WTC11 (cell line): Measurements from ENCODE around the gene MICA. TPM values are rescaled to one million over a fixed set of nuclear protein-coding genes. Genes with fewer than 3 reads are reported as not detected.

ENCODE experiments used
- ATAC-seq: fragments of 200-7000 bp; cut with Tn5 transposase; 2 replicates; pipeline ENCODE4 v1.10.0; 2021; ENCODE audit warnings: mild to moderate bottlenecking, moderate library complexity
- CTCF ChIA-PET: fragments of 300-600 bp; sonication (Branson Sonifier 250); formaldehyde crosslinking; loops from one replicate; lab custom pipeline; 2021; ENCODE audit warnings: antibody characterized with exemption; lab: Charles Lee
- POLR2A ChIA-PET: fragments of 350-600 bp; sonication (Branson Sonifier 250); formaldehyde crosslinking; loops from one replicate; lab custom pipeline; 2021; ENCODE audit warnings: antibody characterized with exemption; lab: Charles Lee
- DNase-seq: peaks from one replicate; pipeline ENCODE4 v3.0.0; 2021; ENCODE audit warnings: low spot score
- H3K27ac Mint-ChIP-seq: 2 replicates; pipeline ENCODE4 v1.8.0; 2021; ENCODE audit warnings: mixed read lengths
- H3K27me3 Mint-ChIP-seq: 2 replicates; pipeline ENCODE4 v1.8.0; 2021; ENCODE audit warnings: low read depth, mild to moderate bottlenecking, moderate library complexity, mixed read lengths
- H3K36me3 Mint-ChIP-seq: 2 replicates; pipeline ENCODE4 v1.8.0; 2021; ENCODE audit warnings: mixed read lengths
- H3K4me1 Mint-ChIP-seq: 2 replicates; pipeline ENCODE4 v1.8.0; 2022; ENCODE audit warnings: mixed read lengths
- H3K4me3 Mint-ChIP-seq: 2 replicates; pipeline ENCODE4 v1.8.0; 2021; ENCODE audit warnings: mild to moderate bottlenecking, moderate library complexity, mixed read lengths
- H3K9me3 Mint-ChIP-seq: 2 replicates; pipeline ENCODE4 v1.8.0; 2021; ENCODE audit warnings: mixed read lengths
- AFF4 ChIP-seq: sonication (generic); formaldehyde crosslinking; IDR thresholded peaks from 2 replicates; pipeline ENCODE4 v1.8.1; 2023; ENCODE audit warnings: mild to moderate bottlenecking, missing genetic modification reagents, borderline replicate concordance
- ATF1 ChIP-seq: sonication (generic); formaldehyde crosslinking; IDR thresholded peaks from 2 replicates; pipeline ENCODE4 v1.8.1; 2023; ENCODE audit warnings: mild to moderate bottlenecking, moderate library complexity, missing genetic modification reagents
- CREB1 ChIP-seq: sonication (generic); formaldehyde crosslinking; IDR thresholded peaks from 2 replicates; pipeline ENCODE4 v1.8.0; 2023; ENCODE audit warnings: mild to moderate bottlenecking, missing genetic modification reagents
- ETV6 ChIP-seq: sonication (generic); formaldehyde crosslinking; IDR thresholded peaks from 2 replicates; pipeline ENCODE4 v1.8.1; 2022; ENCODE audit warnings: mild to moderate bottlenecking, missing genetic modification reagents
- FOXK1 ChIP-seq: sonication (generic); formaldehyde crosslinking; IDR thresholded peaks from 2 replicates; pipeline ENCODE4 v1.8.0; 2022; ENCODE audit warnings: mild to moderate bottlenecking, moderate library complexity, missing genetic modification reagents
- HMGXB4 ChIP-seq: sonication (generic); formaldehyde crosslinking; IDR thresholded peaks from 2 replicates; pipeline ENCODE4 v1.8.1; 2023; ENCODE audit warnings: mild to moderate bottlenecking, moderate library complexity, missing genetic modification reagents
- KAT7 ChIP-seq: sonication (generic); formaldehyde crosslinking; IDR thresholded peaks from 2 replicates; pipeline ENCODE4 v1.8.1; 2023; ENCODE audit warnings: missing genetic modification reagents, mild to moderate bottlenecking, borderline replicate concordance
- MXD4 ChIP-seq: fragments of 250-450 bp; sonication (Bioruptor Pico); IDR thresholded peaks from 2 replicates; pipeline ENCODE4 v1.8.0; 2021; ENCODE audit warnings: mild to moderate bottlenecking, moderate library complexity, borderline replicate concordance
- NFYB ChIP-seq: sonication (generic); formaldehyde crosslinking; conservative IDR thresholded peaks from 2 replicates; pipeline ENCODE4 v1.8.0; 2022; ENCODE audit warnings: low read depth, missing genetic modification reagents
- PREB ChIP-seq: sonication (generic); formaldehyde crosslinking; IDR thresholded peaks from 2 replicates; pipeline ENCODE4 v1.8.1; 2022; ENCODE audit warnings: mild to moderate bottlenecking, missing genetic modification reagents, moderate library complexity, borderline replicate concordance
- SMAD4 ChIP-seq: sonication (generic); formaldehyde crosslinking; IDR thresholded peaks from 2 replicates; pipeline ENCODE4 v1.8.0; 2022; ENCODE audit warnings: mild to moderate bottlenecking, missing genetic modification reagents
- TCF7 ChIP-seq: sonication (generic); formaldehyde crosslinking; IDR thresholded peaks from 2 replicates; pipeline ENCODE4 v1.8.0; 2022; ENCODE audit warnings: mild to moderate bottlenecking, low read depth, missing genetic modification reagents, moderate library complexity
- TEAD1 ChIP-seq: sonication (generic); formaldehyde crosslinking; IDR thresholded peaks from 2 replicates; pipeline ENCODE4 v1.8.0; 2022; ENCODE audit warnings: mild to moderate bottlenecking, missing genetic modification reagents
- USF1 ChIP-seq: sonication (generic); formaldehyde crosslinking; IDR thresholded peaks from 2 replicates; pipeline ENCODE4 v1.8.0; 2022; ENCODE audit warnings: mild to moderate bottlenecking, missing genetic modification reagents
- ZBTB43 ChIP-seq: sonication (generic); formaldehyde crosslinking; IDR thresholded peaks from 2 replicates; pipeline ENCODE4 v1.8.1; 2023; ENCODE audit warnings: mild to moderate bottlenecking, missing genetic modification reagents
- ZNF138 ChIP-seq: sonication (generic); formaldehyde crosslinking; conservative IDR thresholded peaks from 2 replicates; pipeline ENCODE4 v1.8.1; 2022; ENCODE audit warnings: mild to moderate bottlenecking, moderate library complexity, missing genetic modification reagents
- ZNF317 ChIP-seq: sonication (generic); formaldehyde crosslinking; IDR thresholded peaks from 2 replicates; pipeline ENCODE4 v1.8.1; 2023; ENCODE audit warnings: low read depth, mild to moderate bottlenecking, moderate library complexity, missing genetic modification reagents, borderline replicate concordance
- total RNA-seq: library from RNA; stranded (reverse); gene quantifications from 3 replicates; pipeline ENCODE4 v1.2.3, GENCODE V29; 2021

MICA gene
- total RNA-seq, 1 experiment from 2014 or later: 12.9 TPM

- ATAC-seq (no peak), DNase-seq (no peak)
- H3K9me3 Mint-ChIP-seq: no peaks in the 10 kb centered on the region
- TF ChIP-seq ETV6 (CRISPR knock-in tag): no peak
- no peak for TF ChIP-seq ZNF317 (CRISPR knock-in tag)
- TF ChIP-seq MXD4: no peak
- TF ChIP-seq PREB (CRISPR knock-in tag): no peak
- TF ChIP-seq HMGXB4 (CRISPR knock-in tag): no peak
- no peak for TF ChIP-seq TEAD1 (CRISPR knock-in tag)
- no peak for TF ChIP-seq SMAD4 (CRISPR knock-in tag)
- TF ChIP-seq ZNF138 (CRISPR knock-in tag): no peak
- TF ChIP-seq TCF7 (CRISPR knock-in tag): no peak
- TF ChIP-seq AFF4 (CRISPR knock-in tag): no peak
- TF ChIP-seq ATF1 (CRISPR knock-in tag): no peak
- no peak for TF ChIP-seq CREB1 (CRISPR knock-in tag)
- TF ChIP-seq NFYB (CRISPR knock-in tag): no peak
- no peak for TF ChIP-seq KAT7 (CRISPR knock-in tag)
- no peak for TF ChIP-seq FOXK1
- no peak for TF ChIP-seq USF1 (CRISPR knock-in tag)
- no peak for TF ChIP-seq ZBTB43 (CRISPR knock-in tag)
- ChIA-PET CTCF (interaction anchor here (1.0 kb wide), 1 partner anchor 12 kb away, joined by 3 read pairs; no protein-coding TSS in a partner anchor), POLR2A (no interaction called here)
- peaks cover 4% of the 10 kb centered on the region for H3K4me1 Mint-ChIP-seq
- no peak overlapping the region for H3K4me3 Mint-ChIP-seq
- H3K27ac Mint-ChIP-seq: no peak overlapping the region
- peaks cover 17% of the 10 kb centered on the region for H3K36me3 Mint-ChIP-seq
- H3K27me3 Mint-ChIP-seq: peaks cover 77% of the 10 kb centered on the region
Observed at GRCh38 chr6:31354158-31354863, 49.1 kb upstream of the MICA start.
